AG04450 (cell line): ENCODE data around the gene SLC35F3. TPM values are rescaled to one million over a fixed set of nuclear protein-coding genes. Genes with fewer than 3 reads are reported as not detected.

ENCODE experiments used
- CTCF ChIA-PET: fragments of 300-600, 350-600 bp; formaldehyde crosslinking; extraction: SDS; loops from one replicate; lab custom pipeline; 2022; ENCODE audit warnings: antibody characterized with exemption, inconsistent platforms; lab: Charles Lee
- POLR2A ChIA-PET: fragments of 350-600 bp; formaldehyde crosslinking; extraction: SDS; loops from one replicate; lab custom pipeline; 2021; ENCODE audit warnings: antibody characterized with exemption, inconsistent platforms; lab: Yijun Ruan, JAX
- DNase-seq: peaks from one replicate; pipeline ENCODE4 v3.0.0-alpha.2; 2011; ENCODE audit warnings: low read depth, low spot score
- H3K27ac ChIP-seq: one replicate; pipeline ENCODE4 v1.5.1; 2012; ENCODE audit warnings: low read depth, low read length, control low read depth
- H3K27me3 ChIP-seq: one replicate; pipeline ENCODE4 v1.6.0; 2012; ENCODE audit warnings: low read length; ENCODE audit not compliant: control insufficient read depth, insufficient read depth
- H3K4me3 ChIP-seq: 2 replicates; pipeline ENCODE4 v1.5.1; 2011; ENCODE audit warnings: mild to moderate bottlenecking, low read depth, low read length, control low read depth
- H3K9me3 ChIP-seq: 2 replicates; pipeline ENCODE4 v1.5.1; 2012; ENCODE audit warnings: low read length; ENCODE audit not compliant: control insufficient read depth, insufficient read depth
- polyA plus RNA-seq: library from polyadenylated mRNA; depleted of rRNA; stranded (reverse); fragments of >200 nt; gene quantifications from 2 replicates; pipeline ENCODE4 v1.2.3, GENCODE V29; 2011
- TF ChIP-seq, protein P1 (sequence below): IDR thresholded peaks from 2 replicates; pipeline ENCODE4 v1.5.1; 2011; ENCODE audit warnings: low read depth, low read length, control low read depth, inconsistent platforms

SLC35F3 gene
- polyA plus RNA-seq, 1 experiment: 0.04 TPM

DNA sequence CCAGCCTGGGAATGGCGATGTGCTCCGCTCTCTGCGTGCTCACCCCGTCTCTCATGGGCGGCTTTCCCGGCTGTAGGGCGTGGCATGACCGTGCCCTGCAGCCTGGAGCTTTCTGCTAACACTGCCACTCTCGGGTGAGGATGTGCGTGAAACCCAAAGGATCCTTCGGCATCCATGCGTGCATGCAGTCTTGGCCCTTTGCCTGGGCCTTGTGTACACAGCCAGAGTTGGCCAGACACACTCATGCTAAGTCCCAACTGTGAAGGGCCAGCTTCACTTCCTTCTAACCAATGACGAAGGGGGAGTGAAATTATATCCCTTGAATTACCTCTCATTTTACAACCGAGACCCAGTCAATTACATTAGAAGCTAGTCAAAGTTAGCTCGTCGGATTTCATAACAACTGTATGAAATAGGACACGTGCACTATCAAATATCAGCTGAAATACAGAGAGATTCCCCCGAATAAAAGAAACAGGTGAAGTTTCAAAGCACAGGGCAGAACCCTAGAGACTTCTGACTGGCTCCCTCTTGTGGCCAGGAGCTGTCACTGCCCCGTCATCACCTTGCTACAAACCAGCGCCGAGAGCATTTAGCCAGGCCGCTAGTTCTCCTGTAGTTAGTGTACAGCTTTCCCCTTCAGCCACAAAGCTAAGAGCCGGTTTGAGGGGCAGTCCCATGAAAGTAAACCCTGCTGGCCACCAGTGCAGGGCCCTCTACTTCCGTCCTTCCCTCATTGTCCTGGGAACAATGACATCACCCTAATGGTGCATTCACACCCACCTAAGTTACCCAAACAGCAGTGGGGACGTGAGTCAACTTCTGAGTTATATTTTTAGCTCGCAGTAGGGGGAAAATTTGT is 405.4 kb downstream of the SLC35F3 start:
- Histone ChIP-seq H3K27ac (no peak overlapping the region), H3K27me3 (no peaks in the 10 kb centered on the region), H3K4me3 (no peak overlapping the region), H3K9me3 (no peaks in the 10 kb centered on the region)
- TF ChIP-seq, protein P1, sequence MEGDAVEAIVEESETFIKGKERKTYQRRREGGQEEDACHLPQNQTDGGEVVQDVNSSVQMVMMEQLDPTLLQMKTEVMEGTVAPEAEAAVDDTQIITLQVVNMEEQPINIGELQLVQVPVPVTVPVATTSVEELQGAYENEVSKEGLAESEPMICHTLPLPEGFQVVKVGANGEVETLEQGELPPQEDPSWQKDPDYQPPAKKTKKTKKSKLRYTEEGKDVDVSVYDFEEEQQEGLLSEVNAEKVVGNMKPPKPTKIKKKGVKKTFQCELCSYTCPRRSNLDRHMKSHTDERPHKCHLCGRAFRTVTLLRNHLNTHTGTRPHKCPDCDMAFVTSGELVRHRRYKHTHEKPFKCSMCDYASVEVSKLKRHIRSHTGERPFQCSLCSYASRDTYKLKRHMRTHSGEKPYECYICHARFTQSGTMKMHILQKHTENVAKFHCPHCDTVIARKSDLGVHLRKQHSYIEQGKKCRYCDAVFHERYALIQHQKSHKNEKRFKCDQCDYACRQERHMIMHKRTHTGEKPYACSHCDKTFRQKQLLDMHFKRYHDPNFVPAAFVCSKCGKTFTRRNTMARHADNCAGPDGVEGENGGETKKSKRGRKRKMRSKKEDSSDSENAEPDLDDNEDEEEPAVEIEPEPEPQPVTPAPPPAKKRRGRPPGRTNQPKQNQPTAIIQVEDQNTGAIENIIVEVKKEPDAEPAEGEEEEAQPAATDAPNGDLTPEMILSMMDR: peak; percentile 94
- CTCF ChIA-PET: interaction anchor here (0.6 to 5.6 kb wide), 59 partner anchors 9 to 1031 kb away, joined by 3 to 58 read pairs (median 4); partner anchors contain the start of gene COA6
- POLR2A ChIA-PET: interaction anchor here (1.2 kb wide), 1 partner anchor 63 kb away, joined by 3 read pairs; the partner anchor contains the start of gene COA6
- DNase-seq: no peak

DNA sequence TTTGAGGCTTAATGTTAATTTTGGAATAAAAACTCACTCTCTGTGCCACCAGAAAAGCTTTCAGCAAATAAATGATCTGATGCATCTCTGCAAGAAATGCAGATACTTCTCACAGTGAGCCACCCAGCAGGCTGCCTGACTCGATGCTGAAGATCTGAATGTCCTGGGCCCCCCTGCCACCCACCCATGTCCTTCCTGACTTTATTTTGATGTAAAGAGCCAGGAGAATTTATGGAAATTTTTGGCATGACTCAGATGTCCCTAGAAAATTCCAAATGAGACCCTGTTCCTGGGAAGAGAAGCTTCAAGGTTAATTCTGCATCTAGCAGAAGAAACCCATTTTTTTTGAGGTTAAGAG is 406.0 kb downstream of the SLC35F3 start:
- DNase-seq: no peak
- POLR2A ChIA-PET: interaction anchor here (1.2 kb wide), 1 partner anchor 63 kb away, joined by 3 read pairs; the partner anchor contains the start of gene COA6
- Histone ChIP-seq H3K27me3 (no peaks in the 10 kb centered on the region), H3K4me3 (no peak overlapping the region), H3K27ac (no peak overlapping the region), H3K9me3 (no peaks in the 10 kb centered on the region)
- CTCF ChIA-PET: interaction anchor here (0.7 to 5.6 kb wide), 52 partner anchors 8 to 1005 kb away, joined by 3 to 58 read pairs (median 4); partner anchors contain the start of gene COA6
- TF ChIP-seq, protein P1: no peak

DNA sequence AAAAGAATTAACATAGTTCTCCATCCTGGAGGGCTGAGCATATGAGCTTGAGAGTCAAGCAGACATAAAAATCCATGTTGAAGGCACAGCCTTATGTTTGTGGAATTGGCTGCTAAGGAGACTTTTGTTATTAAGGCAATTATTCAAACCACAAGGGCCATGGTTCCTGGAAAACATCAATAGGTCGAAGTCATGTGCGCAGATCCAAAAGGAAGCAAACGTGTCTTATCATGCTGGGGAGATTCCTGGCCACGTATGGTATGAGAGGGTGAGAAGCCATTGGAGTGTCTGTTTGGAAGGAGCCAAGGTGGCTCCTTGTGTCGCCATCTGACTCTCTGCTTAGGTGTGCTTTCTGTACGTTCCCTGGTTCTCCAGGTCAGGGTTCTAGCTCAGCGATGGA is 406.9 kb downstream of the SLC35F3 start:
- H3K27me3 ChIP-seq: no peaks in the 10 kb centered on the region
- TF ChIP-seq, protein P1: no peak

DNA sequence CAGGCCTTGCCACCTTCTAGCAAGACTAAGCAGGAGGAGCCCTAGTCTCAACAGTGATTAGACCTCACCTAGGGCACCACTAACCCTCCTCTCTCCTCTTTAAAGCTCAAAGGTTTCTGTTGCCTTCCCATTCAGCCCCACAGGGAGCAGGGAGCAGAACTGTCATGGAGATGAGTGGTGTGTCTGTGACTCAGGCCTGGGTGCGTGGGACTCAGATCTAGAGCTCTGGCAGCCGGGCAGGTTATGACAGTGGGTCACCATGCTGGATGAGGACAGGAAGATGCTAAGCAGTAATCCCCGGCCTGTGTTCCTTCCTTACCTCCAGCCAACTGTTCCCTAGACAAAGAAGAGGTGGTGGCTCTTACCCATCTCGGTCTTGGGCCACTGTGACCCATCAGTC is 408.7 kb downstream of the SLC35F3 start:
- no peaks in the 10 kb centered on the region for H3K9me3 ChIP-seq
- POLR2A ChIA-PET: no interaction called here

More for the DNA sequence above, 406.9 kb downstream of the SLC35F3 start:
- DNase-seq: no peak
- ChIA-PET POLR2A (no interaction called here), CTCF (interaction anchor here (0.6 to 5.6 kb wide), 6 partner anchors 15 to 1784 kb away, joined by 3 to 58 read pairs (median 5); no protein-coding TSS in a partner anchor)
- Histone ChIP-seq H3K27ac (no peak overlapping the region), H3K4me3 (no peak overlapping the region), H3K9me3 (no peaks in the 10 kb centered on the region)

More for the DNA sequence above, 408.7 kb downstream of the SLC35F3 start:
- CTCF ChIA-PET: interaction anchor here (0.7 to 5.6 kb wide), 2 partner anchors 15 to 199 kb away, joined by 3 to 58 read pairs; no protein-coding TSS in a partner anchor
- DNase-seq: no peak
- H3K27me3 ChIP-seq: peaks cover 2% of the 10 kb centered on the region
- H3K4me3 ChIP-seq: no peak overlapping the region
- TF ChIP-seq, protein P1: no peak
- H3K27ac ChIP-seq: no peak overlapping the region
